Panc1 (cell line): ENCODE measurements around the gene AP3S2. TPM values are rescaled to one million over a fixed set of nuclear protein-coding genes. Genes with fewer than 3 reads are reported as not detected.
A peak's percentile ranks its signal among the peaks of the same experiment; 100 is the strongest.

Source experiments
- ATAC-seq: fragments of 200-7000 bp; cut with Tn5 transposase; 2 replicates; pipeline ENCODE4 v1.9.1; 2020; ENCODE audit warnings: mild to moderate bottlenecking, moderate library complexity
- BruUV-seq: library from RNA; stranded (reverse); fragments of 400-500 nt; replicated peaks from 2 replicates; lab custom pipeline; 2021; lab: Mats Ljungman, UMichigan
- CTCF ChIA-PET: fragments of 300-600 bp; sonication (Branson Sonifier 250); formaldehyde crosslinking; loops from one replicate; lab custom pipeline; 2022; ENCODE audit warnings: antibody characterized with exemption; lab: Charles Lee
- POLR2A ChIA-PET: fragments of 300-600 bp; sonication (Branson Sonifier 250); formaldehyde crosslinking; loops from one replicate; lab custom pipeline; 2022; ENCODE audit warnings: antibody characterized with exemption; lab: Charles Lee
- DNase-seq: peaks from one replicate; pipeline ENCODE4 v3.0.0-alpha.2; 2010; ENCODE audit warnings: low read depth, low spot score
- H3K27ac ChIP-seq: 2 replicates; pipeline ENCODE4 v1.5.1; 2011; ENCODE audit warnings: mild to moderate bottlenecking, low read length, inconsistent platforms
- H3K27me3 ChIP-seq: fragments of 200-500 bp; sonication (Bioruptor generic); 2 replicates; pipeline ENCODE4 v1.6.0; 2014; ENCODE audit warnings: low read length, inconsistent platforms; ENCODE audit not compliant: control insufficient read depth, insufficient read depth
- H3K36me3 ChIP-seq: fragments of 200-500 bp; sonication (Bioruptor generic); 2 replicates; pipeline ENCODE4 v1.5.1; 2014; ENCODE audit warnings: inconsistent platforms, mild to moderate bottlenecking, low read length, moderate library complexity; ENCODE audit not compliant: control insufficient read depth, insufficient read depth
- H3K4me1 ChIP-seq: 2 replicates; pipeline ENCODE4 v1.5.1; 2011; ENCODE audit warnings: inconsistent platforms, mild to moderate bottlenecking, low read length, moderate library complexity; ENCODE audit not compliant: control insufficient read depth, insufficient read depth
- H3K4me3 ChIP-seq, 2 experiments: 2 replicates each; pipeline ENCODE4 v1.5.1; 2011 to 2012; ENCODE audit warnings: low read depth in 2 of 2, low read length in 2 of 2, mild to moderate bottlenecking in 2 of 2, inconsistent platforms in 1 of 2, moderate library complexity in 1 of 2
- H3K9me3 ChIP-seq: fragments of 200-500 bp; sonication (Bioruptor generic); 2 replicates; pipeline ENCODE4 v1.5.1; 2014; ENCODE audit warnings: low read depth, mild to moderate bottlenecking, inconsistent platforms, low read length, moderate library complexity; ENCODE audit not compliant: control insufficient read depth, insufficient read depth
- CTCF ChIP-seq: fragments of 450-650 bp; IDR thresholded peaks from 2 replicates; pipeline ENCODE4 v1.5.1; 2017; ENCODE audit warnings: mild to moderate bottlenecking
- POLR2AphosphoS5 ChIP-seq: IDR thresholded peaks from 2 replicates; pipeline ENCODE4 v1.6.1; 2012; ENCODE audit warnings: mild to moderate bottlenecking, low read depth, low read length, moderate library complexity
- REST ChIP-seq, 2 experiments: IDR thresholded peaks; 2 replicates each; pipeline ENCODE4 v1.6.1; 2011 to 2012; ENCODE audit warnings: low read depth in 2 of 2, control low read depth in 1 of 2, low read length in 1 of 2, mild to moderate bottlenecking in 1 of 2, moderate library complexity in 1 of 2; ENCODE audit not compliant: insufficient read depth in 1 of 2
- SIN3A ChIP-seq: IDR thresholded peaks from 2 replicates; pipeline ENCODE4 v1.6.1; 2012; ENCODE audit warnings: low read depth, mild to moderate bottlenecking, low read length, moderate library complexity, borderline replicate concordance; ENCODE audit not compliant: insufficient read depth
- TCF7L2 ChIP-seq: IDR thresholded peaks from 2 replicates; pipeline ENCODE4 v1.6.1; 2011; ENCODE audit warnings: mild to moderate bottlenecking, low read depth, low read length, inconsistent platforms
- in situ Hi-C: cut with HindIII; loops from 2 replicates; pipeline ENCODE4 v1.10.0; 2016; ENCODE audit warnings: low sequenced_read_pairs, low pct_unique_long_range_greater_than_20kb
- intact Hi-C: fragments of 100-400 bp; cut with micrococcal nuclease; formaldehyde crosslinking; loops from one replicate; pipeline ENCODE4 v1.10.0; 2022; ENCODE audit not compliant: unreplicated experiment
- total RNA-seq: library from RNA; stranded (reverse); gene quantifications from one replicate; pipeline ENCODE4 v1.2.1, GENCODE V29; 2021; ENCODE audit not compliant: unreplicated experiment

AP3S2 gene
- total RNA-seq, 1 experiment from 2014 or later = 24.6 TPM

GRCh38 chr15:89830639-89831038 is 63.2 kb downstream of the AP3S2 start:
- CTCF ChIA-PET = no interaction called here
- no peak overlapping the region for H3K27ac ChIP-seq
- intact Hi-C loops (no loop called here), in situ Hi-C loops (no loop called here)
- BruUV-seq = no TSS peak
- H3K27me3 ChIP-seq = no peaks in the 10 kb centered on the region
- no peaks in the 10 kb centered on the region for H3K36me3 ChIP-seq
- POLR2A ChIA-PET = no interaction called here
- no peak overlapping the region for H3K4me3 ChIP-seq
- ATAC-seq (no peak), DNase-seq (no peak)
- H3K4me1 ChIP-seq = peaks cover 24% of the 10 kb centered on the region
- no peaks in the 10 kb centered on the region for H3K9me3 ChIP-seq
- TF ChIP-seq REST (IDR thresholded peaks at IDR 0.05; ENCODE audit: insufficient read depth in 1 of 2, low read depth in 2 of 2, low read length in 1 of 2) (no peak), CTCF (no peak), SIN3A (no peak), POLR2AphosphoS5 (no peak), TCF7L2 (no peak)

- CTCF ChIA-PET = no interaction called here
- no peaks in the 10 kb centered on the region for H3K36me3 ChIP-seq
- ATAC-seq (no peak), DNase-seq (no peak)
- no peak for TF ChIP-seq POLR2AphosphoS5
- no peak for TF ChIP-seq CTCF
- TF ChIP-seq SIN3A = no peak
- no peak for TF ChIP-seq REST (IDR thresholded peaks at IDR 0.05; ENCODE audit: insufficient read depth in 1 of 2, low read depth in 2 of 2, low read length in 1 of 2)
- TF ChIP-seq TCF7L2 = no peak
- peaks cover 31% of the 10 kb centered on the region for H3K4me1 ChIP-seq
- no peaks in the 10 kb centered on the region for H3K9me3 ChIP-seq
- H3K27me3 ChIP-seq = no peaks in the 10 kb centered on the region
- H3K4me3 ChIP-seq = no peak overlapping the region
- no TSS peak for BruUV-seq
- in situ Hi-C loops = no loop called here
- peak overlapping the region; percentile 84 for H3K27ac ChIP-seq
- POLR2A ChIA-PET = no interaction called here
- intact Hi-C loops = no loop called here
These were observed 64.0 kb downstream of the AP3S2 start for GRCh38 chr15:89829616-89830440.
